Stimulated activated CD4-positive, alpha-beta T cell treated with anti-CD3 and anti-CD28 coated beads, Interleukin-12 subunit alpha, Interleukin-12 subunit beta, amount 100 ng/mL, for 48 hours (primary cell): ENCODE results near the gene GPR151.

Source experiments
- DNase-seq, 3 donors: peaks; one replicate each; pipeline ENCODE4 v3.0.0-alpha.2; 2020; ENCODE audit warnings: low read depth in 2 of 3, low spot score in 1 of 3

The GPR151 gene

DNA sequence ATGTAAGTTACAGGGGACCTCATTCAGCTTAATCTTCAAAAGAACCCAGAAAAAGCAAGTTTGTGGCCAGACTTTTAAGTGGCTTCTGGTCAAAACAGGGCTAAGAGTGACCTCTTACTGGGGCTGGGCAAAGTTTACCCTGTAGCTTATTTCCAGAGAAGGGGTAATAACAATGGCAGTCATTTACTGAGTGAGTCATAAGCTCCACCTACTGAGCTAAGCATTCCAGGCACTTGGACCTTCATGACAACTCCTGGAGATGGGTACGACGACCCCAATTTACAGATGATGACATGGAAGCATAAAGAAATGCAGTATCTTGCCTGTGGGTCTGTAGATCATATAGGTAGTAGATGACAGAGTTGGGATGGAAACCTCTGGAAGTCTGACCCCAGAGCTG lies 4.7 kb upstream of the GPR151 start:
- DNase-seq, result no peak

DNA sequence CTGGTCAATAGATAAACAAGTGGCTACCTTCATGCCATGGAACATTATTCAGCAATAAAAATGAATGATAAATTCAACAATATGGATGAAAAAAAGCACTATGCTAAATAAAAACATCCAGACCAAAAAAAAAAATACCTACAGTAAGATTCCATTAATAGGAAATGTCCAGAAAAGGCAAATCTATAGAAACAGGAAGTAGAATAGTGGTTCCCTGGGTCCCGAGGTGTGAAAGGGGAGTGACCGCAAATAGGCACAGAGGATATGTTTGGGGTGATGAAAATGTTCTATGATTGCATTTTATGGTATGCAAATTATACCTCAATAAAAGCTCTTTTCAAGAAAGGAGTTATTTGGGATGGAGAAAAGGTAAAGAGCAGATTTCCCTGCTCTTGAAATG lies 3.6 kb upstream of the GPR151 start:
- no peak for DNase-seq

DNA sequence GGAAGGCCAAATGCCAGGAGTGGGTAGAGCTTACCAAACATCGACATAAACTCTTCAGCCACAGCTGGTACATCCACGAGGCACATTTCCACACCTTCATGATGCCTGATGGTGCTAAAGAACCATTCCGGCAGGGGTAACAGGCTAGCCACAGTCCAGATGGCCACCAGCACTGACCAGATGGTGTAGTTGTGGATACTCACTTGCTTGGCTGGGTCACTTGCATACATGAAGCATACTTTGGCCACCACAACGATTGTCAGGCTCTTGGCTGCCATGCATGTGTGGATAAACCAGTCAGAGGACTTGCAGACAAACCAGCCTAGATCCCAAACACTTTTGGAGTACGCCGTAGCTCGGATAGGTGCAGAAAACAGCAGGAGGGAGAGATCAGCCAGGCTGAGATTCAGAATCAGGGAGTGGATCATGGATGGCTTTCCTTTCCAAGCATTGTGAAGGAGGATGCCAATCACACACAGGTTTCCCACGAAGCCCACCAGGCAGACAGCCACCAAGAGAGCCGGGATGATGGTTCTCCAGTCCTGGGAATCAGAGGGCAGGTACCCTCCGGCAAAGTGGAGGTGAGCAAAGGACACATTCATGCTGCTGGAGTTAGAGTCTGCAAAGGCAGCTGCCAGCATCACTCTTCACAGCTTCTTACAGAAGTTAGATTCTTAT lies 378 bp downstream of the GPR151 start:
- no peak for DNase-seq

DNA sequence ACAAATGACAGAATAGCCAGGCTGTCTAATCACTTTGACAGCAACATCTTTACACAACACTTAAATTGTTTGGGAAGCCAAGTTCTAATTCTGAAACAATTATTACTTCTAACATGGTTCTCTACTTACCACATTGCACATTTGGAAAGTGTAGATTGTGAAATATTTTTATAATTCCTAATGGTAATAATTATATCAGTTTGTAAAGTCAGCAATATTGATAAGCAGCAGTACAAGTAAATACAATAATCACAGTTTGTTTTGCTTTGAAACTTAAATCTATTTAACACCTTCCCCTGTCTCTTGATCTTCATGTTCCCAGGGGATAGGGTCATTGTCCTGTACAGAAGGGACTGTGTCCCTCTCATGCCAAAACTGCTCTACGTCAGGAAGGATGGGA lies 1.4 kb downstream of the GPR151 start:
- no peak for DNase-seq

- no peak for DNase-seq
Measured at GRCh38 chr5:146513462-146513861, 2.5 kb downstream of the GPR151 start.

GRCh38 chr5:146510559-146511125 lies 5.3 kb downstream of the GPR151 start:
- DNase-seq, result no peak

DNA sequence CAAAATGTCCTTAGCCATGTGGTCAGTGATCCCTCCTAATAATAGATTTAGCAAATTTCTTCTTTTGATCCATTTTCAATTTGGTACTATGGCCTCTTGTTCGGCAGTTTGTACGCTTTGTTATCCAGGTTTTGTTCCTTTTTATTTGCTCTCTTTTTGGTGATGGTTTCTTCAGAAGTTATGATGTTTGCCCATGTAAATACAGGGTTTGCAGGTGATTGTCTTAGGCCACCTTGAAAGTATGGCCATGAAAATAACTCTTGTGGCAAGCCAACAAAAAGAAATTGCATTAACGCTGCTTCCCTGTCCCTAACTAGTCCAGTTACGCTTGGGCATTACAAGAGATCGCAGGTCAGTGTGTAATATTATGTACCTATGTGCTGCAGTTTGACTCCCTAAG lies 8.6 kb downstream of the GPR151 start:
- no peak for DNase-seq

- no peak for DNase-seq
Measured at GRCh38 chr5:146499680-146500079, 16.3 kb downstream of the GPR151 start.

DNA sequence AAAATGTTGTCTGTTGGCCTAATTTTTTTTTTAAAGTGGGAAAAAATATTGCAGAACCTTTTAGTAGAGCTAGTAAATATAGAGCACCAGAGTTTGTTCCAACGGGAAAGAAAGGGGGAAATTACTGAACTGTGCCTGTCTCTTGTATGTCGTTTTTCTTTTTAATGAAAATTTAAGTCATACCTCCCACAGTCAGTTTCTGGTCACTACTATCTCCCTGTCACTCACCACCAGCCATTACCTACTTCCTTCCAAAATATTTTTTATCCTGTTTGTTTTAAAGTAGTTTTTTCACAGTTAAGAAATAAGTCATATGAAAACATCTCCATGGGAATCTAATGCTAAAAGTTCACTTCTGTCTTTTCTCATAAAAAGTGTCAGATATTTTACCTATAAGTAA lies 21.3 kb downstream of the GPR151 start:
- no peak for DNase-seq

DNA sequence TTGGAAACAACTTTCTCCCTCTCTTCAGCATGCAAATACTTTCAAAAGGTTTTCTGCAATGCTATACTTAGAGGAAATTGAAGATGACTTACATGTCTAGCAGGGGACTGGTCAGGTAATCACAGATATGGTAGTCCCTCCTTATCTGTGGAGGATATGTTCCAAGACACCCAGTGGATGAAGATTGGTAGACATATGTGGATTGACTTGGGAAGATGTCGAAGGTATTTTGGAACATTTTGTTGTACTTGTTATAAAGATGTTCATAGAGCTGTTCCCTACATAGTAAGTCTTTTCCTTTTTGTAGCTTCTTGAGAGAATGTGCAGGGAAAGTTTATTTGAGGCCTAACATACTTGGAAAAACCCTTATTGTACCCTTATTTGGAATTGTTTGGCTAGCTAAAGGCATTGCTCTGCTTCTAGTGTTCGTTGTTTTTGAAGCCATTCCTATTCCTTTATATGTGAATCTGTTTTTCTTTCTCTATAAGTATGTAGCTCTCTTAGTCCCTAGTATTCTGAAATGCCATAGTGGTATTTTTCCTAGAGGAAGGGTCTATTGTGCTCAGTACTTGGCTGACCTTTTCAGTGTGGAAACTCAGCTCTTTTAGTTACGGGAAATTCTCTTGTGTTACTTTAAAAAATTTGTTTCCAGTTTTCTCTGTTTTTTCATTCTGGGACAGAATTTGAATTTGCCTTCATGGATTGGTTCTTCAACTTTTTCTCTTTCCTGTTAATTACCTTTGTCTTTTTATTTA lies 25.7 kb downstream of the GPR151 start:
- DNase-seq, result no peak

- no peak for DNase-seq
Measured at GRCh38 chr5:146484714-146485391, 31.1 kb downstream of the GPR151 start.

DNA sequence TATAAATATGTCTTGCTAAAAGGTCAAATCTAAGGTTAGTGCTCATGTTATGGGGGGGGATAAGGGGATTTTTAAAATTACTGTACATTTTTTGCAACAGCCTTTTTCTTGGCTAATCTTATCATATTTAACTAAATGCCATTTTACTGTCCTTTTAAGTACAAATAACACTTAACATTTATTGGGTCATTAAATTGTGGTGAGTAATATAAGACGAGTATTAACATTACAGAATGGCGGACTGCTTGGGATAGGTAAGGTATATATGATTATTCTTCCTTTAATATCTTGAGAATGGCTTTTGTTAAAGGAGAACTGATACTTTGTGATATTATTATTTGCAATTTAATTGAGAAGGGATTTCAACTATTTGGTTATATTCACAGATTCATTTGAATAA lies 33.2 kb downstream of the GPR151 start:
- DNase-seq, result no peak

- no peak for DNase-seq
Measured at GRCh38 chr5:146475906-146476305, 40.1 kb downstream of the GPR151 start.

DNA sequence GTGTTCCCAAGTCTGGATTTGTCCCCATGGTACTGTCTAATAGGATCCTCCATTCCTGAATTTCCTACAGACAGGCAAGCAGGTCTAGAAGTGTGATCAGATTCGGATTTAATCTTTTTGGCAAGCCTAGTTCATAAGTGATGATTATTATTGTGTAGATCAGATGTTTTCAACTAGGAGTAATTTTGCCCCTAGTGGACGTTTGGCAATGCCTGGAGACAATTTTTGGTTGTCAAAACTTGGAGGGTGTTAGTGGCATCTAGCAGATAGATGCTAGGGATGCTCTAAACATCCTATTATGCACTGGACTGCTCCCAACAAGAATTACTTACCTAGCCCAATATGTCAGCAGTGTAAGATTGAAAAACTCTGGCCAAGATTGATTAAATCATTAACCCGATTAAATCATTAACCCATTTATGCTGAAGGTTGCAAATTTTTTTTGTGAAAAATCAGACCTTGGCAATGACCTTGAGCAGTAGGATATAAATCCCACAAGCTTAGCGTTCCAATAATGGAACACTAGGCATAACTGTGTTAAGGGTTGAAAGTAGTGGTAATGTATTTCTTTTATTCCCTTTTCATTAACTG lies 40.7 kb downstream of the GPR151 start:
- DNase-seq, result no peak

DNA sequence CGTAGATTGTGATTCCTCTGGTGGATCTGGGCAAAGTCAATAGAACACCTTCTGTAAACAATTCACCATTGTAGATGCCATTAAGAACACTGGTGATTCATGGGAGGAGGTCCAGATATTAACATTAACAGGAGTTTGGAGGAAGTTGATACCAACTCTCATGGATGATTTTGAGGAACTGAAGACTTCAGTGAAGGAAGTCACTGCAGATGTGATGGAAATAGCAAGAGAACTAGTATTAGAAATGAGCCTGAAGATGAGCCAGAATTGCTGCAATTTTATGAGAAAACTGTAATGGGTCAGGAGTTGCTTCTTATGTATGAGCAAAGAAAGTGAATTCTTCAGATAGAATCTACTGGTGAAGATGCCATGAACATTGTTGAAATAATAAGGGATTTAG lies 41.9 kb downstream of the GPR151 start:
- no peak for DNase-seq

DNA sequence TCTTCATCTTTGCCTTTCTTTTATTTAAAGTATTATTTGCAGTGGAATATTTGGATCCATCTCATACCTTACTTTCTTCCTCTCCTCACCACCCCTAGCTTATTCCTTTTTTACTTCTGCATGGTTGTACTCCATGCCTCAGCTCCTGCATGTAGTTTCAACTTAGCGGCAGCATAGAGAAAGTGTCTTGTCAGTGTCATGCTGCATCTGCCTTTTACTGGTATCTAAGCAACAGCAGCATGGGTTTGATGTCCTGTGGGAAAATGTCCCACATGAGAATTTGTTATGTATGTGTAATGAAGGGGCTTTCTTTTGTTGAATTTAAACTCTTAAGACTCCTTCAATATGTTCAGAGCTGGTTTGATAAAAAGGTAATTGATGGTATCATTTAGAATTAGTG lies 48.2 kb downstream of the GPR151 start:
- no peak for DNase-seq

GRCh38 chr5:146466521-146467349 lies 49.3 kb downstream of the GPR151 start:
- no peak for DNase-seq

DNA sequence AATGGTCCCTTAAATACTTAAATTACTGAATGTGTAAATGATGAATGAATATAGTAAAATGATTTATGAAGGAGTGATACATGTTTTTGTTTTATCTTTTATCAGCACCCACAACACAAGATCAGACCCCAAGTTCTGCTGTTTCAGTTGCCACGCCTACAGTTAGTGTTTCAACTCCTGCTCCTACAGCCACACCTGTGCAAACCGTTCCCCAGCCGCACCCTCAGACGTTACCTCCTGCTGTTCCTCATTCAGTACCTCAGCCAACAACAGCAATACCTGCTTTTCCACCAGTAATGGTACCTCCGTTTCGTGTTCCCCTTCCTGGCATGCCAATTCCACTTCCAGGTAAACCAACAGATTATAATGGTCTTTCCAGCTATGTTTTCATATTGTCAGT lies 52.5 kb downstream of the GPR151 start:
- no peak for DNase-seq
